ENCODE measurements around the gene CPNE6.
A peak's percentile ranks its signal among the peaks of the same experiment; 100 is the strongest.
"Not testable (repeated sequence)": the region's sequence is repeated elsewhere in the genome, so short reads cannot be mapped to it uniquely, and the experiment has no call there.

CPNE6 gene

DNA sequence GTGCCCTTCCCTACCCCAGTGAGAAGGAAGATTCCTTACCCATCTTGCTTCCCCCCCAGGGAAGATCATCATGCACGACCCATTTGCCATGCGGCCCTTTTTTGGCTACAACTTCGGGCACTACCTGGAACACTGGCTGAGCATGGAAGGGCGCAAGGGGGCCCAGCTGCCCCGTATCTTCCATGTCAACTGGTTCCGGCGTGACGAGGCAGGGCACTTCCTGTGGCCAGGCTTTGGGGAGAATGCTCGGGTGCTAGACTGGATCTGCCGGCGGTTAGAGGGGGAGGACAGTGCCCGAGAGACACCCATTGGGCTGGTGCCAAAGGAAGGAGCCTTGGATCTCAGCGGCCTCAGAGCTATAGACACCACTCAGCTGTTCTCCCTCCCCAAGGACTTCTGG, 32.1 kb downstream of the CPNE6 start:
- no peak overlapping the region for H3K9ac ChIP-seq (ENCODE audit: low read depth in 1 of 2, low read length in 2 of 2)
- no peaks in the 10 kb centered on the region for H3K9me3 ChIP-seq (ENCODE audit: control insufficient read depth in 2 of 2, low read length in 2 of 2)
- H3K36me3 ChIP-seq (ENCODE audit: control insufficient read depth in 2 of 2, insufficient read depth in 2 of 2, low read length in 2 of 2): peaks cover 39 to 46% of the 10 kb centered on the region in 2 donors
- H3K4me3 ChIP-seq (ENCODE audit: low read length in 2 of 2): no peak overlapping the region
- no peak overlapping the region for H3K27ac ChIP-seq (ENCODE audit: low read depth in 2 of 2, low read length in 2 of 2)
- no peaks in the 10 kb centered on the region for H3K27me3 ChIP-seq (ENCODE audit: control insufficient read depth in 2 of 2, insufficient read depth in 2 of 2, low read length in 2 of 2)
- no peaks in the 10 kb centered on the region for H3K4me1 ChIP-seq (ENCODE audit: control insufficient read depth in 2 of 2, insufficient read depth in 2 of 2, low read length in 2 of 2)

DNA sequence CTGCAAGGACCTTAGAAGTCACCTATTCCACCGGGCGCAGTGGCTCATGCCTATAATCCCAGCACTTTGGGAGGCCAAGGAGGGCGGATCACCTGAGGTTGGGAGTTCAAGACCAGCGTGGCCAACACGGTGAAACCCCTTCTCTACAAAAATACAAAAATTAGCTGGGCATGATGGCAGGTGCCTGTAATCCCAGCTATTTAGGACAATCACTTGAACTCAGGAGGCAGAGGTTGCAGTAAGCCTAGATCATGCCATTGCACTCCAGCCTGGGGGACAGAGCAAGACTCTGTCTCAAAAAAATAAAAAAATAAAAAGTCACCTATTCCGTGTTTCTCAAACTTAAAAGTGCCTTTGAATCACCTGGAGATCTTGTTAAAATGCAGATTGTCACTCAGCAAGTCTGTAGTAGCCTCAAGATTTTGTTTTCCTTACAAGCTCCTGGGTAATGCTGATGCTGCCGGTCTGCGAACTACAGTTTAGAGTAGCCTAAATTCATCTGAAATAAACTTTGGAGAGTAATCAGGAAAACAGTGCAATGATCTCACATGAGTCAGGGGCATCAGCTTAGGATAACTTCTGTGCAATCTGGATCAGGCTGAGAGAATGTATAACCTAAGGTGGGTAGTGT, 34.4 kb downstream of the CPNE6 start:
- H3K9me3 ChIP-seq (ENCODE audit: control insufficient read depth in 2 of 2, low read length in 2 of 2); H3K4me3 ChIP-seq (ENCODE audit: low read length in 2 of 2); H3K9ac ChIP-seq (ENCODE audit: low read depth in 1 of 2, low read length in 2 of 2); H3K27ac ChIP-seq (ENCODE audit: low read depth in 2 of 2, low read length in 2 of 2); H3K27me3 ChIP-seq (ENCODE audit: control insufficient read depth in 2 of 2, insufficient read depth in 2 of 2, low read length in 2 of 2): not testable (repeated sequence)
- H3K4me1 ChIP-seq (ENCODE audit: control insufficient read depth in 2 of 2, insufficient read depth in 2 of 2, low read length in 2 of 2): peaks cover 0 to 13% of the 10 kb centered on the region in 2 donors
- H3K36me3 ChIP-seq (ENCODE audit: control insufficient read depth in 2 of 2, insufficient read depth in 2 of 2, low read length in 2 of 2): peaks cover 21 to 25% of the 10 kb centered on the region in 2 donors

DNA sequence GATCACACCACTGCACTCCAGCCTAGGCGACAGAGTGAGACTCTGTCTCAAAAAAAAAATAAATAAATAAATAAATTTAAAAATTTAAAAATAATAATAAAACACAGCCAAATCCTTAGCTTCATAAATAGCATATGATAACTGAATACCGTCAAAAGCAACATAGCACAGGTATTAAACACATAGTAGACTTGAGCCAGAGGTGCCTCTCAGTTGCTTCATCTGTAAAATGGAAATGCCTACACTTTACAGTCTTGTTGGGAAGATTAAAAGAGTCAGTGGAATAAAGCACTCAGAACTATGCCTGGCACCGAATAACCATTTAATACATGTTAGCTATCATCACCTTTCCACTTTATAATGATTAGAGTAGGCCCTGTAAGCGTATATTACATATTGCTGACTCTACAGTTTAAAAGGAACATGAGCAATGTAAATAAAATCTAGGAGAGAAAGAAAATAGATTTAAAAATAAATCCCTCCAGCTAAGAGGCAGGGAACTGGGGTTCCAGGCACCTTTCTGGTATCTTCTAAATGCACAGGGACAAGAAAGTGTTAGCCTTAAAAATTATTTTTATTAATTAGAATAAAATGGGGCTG, 35.4 kb downstream of the CPNE6 start:
- H3K4me1 ChIP-seq (ENCODE audit: control insufficient read depth in 2 of 2, insufficient read depth in 2 of 2, low read length in 2 of 2): peaks cover 0 to 16% of the 10 kb centered on the region in 2 donors

DNA sequence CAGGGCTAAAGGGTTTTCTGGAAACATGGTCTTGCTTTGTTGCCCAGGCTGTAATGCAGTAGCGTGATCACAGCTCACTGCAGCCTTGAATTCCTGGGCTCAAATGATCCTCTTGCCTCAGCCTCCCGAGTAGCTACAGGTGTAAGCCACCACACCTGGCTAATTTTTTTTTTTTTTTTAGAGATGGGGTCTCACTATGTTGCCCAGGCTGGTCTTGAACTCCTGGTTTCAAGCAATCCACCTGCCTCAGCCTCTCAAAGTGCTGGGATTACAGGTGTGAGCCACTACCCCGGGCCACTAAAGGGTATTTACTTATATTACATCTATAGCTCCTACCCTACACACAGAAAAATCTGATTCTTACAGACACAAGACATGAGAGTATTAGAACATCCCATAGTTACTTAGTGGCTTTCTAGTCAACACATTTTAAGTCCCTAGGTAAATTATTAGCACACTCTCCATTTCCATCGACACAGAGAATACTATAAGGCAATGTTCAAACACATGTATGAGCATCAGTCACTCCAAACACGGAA, 37.0 kb downstream of the CPNE6 start:
- H3K4me3 ChIP-seq (ENCODE audit: low read length in 2 of 2): no peak overlapping the region
- H3K27me3 ChIP-seq (ENCODE audit: control insufficient read depth in 2 of 2, insufficient read depth in 2 of 2, low read length in 2 of 2): no peaks in the 10 kb centered on the region
- H3K36me3 ChIP-seq (ENCODE audit: control insufficient read depth in 2 of 2, insufficient read depth in 2 of 2, low read length in 2 of 2): peaks cover 4 to 6% of the 10 kb centered on the region in 2 donors
- H3K9ac ChIP-seq (ENCODE audit: low read depth in 1 of 2, low read length in 2 of 2): no peak overlapping the region
- no peaks in the 10 kb centered on the region for H3K9me3 ChIP-seq (ENCODE audit: control insufficient read depth in 2 of 2, low read length in 2 of 2)
- H3K27ac ChIP-seq (ENCODE audit: low read depth in 2 of 2, low read length in 2 of 2): peak overlapping the region; percentile 11 to 60
- H3K4me1 ChIP-seq (ENCODE audit: control insufficient read depth in 2 of 2, insufficient read depth in 2 of 2, low read length in 2 of 2): peaks cover 2 to 19% of the 10 kb centered on the region in 2 donors

More for the DNA sequence above, 35.4 kb downstream of the CPNE6 start:
- Histone ChIP-seq H3K27ac (ENCODE audit: low read depth in 2 of 2, low read length in 2 of 2) (no peak overlapping the region), H3K9ac (ENCODE audit: low read depth in 1 of 2, low read length in 2 of 2) (no peak overlapping the region), H3K4me3 (ENCODE audit: low read length in 2 of 2) (no peak overlapping the region), H3K9me3 (ENCODE audit: control insufficient read depth in 2 of 2, low read length in 2 of 2) (no peaks in the 10 kb centered on the region), H3K27me3 (ENCODE audit: control insufficient read depth in 2 of 2, insufficient read depth in 2 of 2, low read length in 2 of 2) (no peaks in the 10 kb centered on the region), H3K36me3 (ENCODE audit: control insufficient read depth in 2 of 2, insufficient read depth in 2 of 2, low read length in 2 of 2) (peaks cover 13 to 17% of the 10 kb centered on the region in 2 donors)

DNA sequence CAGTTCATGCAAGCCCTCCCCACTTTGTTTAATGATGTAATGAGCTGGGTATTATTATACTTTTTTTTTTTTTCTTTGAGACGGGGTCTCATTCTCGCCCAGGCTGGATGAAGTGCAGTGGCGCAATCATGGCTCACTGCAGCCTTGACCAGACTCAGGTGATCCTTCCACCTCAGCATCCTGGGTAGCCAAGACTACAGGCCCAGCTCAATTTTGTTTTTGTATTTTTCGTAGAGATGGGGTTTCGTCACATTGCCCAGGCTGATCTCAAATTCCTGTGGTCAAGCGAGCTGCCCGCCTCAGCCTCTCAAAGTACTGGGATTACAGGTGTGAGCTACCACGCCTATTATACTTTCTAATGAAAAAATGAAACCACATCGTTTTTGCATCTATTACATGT, 38.7 kb downstream of the CPNE6 start:
- H3K9ac ChIP-seq (ENCODE audit: low read depth in 1 of 2, low read length in 2 of 2): no peak overlapping the region
- no peaks in the 10 kb centered on the region for H3K27me3 ChIP-seq (ENCODE audit: control insufficient read depth in 2 of 2, insufficient read depth in 2 of 2, low read length in 2 of 2)
- H3K36me3 ChIP-seq (ENCODE audit: control insufficient read depth in 2 of 2, insufficient read depth in 2 of 2, low read length in 2 of 2): no peaks in the 10 kb centered on the region
- H3K4me3 ChIP-seq (ENCODE audit: low read length in 2 of 2): no peak overlapping the region
- peaks cover 5 to 21% of the 10 kb centered on the region in 2 donors for H3K4me1 ChIP-seq (ENCODE audit: control insufficient read depth in 2 of 2, insufficient read depth in 2 of 2, low read length in 2 of 2)
- no peak overlapping the region for H3K27ac ChIP-seq (ENCODE audit: low read depth in 2 of 2, low read length in 2 of 2)
- H3K9me3 ChIP-seq (ENCODE audit: control insufficient read depth in 2 of 2, low read length in 2 of 2): no peaks in the 10 kb centered on the region

DNA sequence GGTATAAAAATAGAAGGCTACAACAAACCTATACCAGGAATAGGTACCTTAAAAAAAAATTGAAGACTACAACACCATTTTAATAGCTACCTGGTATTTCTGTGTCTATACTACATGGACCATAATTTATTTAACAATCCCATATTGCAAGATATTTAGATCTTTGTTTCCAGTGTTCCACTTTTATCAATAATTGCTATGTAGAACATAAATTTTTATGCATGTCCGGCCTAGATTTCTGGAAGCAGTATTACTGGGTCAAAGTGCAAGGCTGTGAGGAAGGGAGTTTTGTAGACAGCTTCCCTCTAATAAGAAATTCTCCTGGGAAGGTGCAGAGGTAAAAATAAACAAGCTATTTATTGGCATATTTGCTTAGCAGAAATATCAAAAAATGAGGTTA, 39.2 kb downstream of the CPNE6 start:
- Histone ChIP-seq H3K4me3 (ENCODE audit: low read length in 2 of 2) (no peak overlapping the region), H3K27ac (ENCODE audit: low read depth in 2 of 2, low read length in 2 of 2) (peak overlapping the region; percentile 9 to 18), H3K27me3 (ENCODE audit: control insufficient read depth in 2 of 2, insufficient read depth in 2 of 2, low read length in 2 of 2) (no peaks in the 10 kb centered on the region), H3K9me3 (ENCODE audit: control insufficient read depth in 2 of 2, low read length in 2 of 2) (no peaks in the 10 kb centered on the region), H3K9ac (ENCODE audit: low read depth in 1 of 2, low read length in 2 of 2) (no peak overlapping the region), H3K4me1 (ENCODE audit: control insufficient read depth in 2 of 2, insufficient read depth in 2 of 2, low read length in 2 of 2) (peaks cover 6 to 21% of the 10 kb centered on the region in 2 donors), H3K36me3 (ENCODE audit: control insufficient read depth in 2 of 2, insufficient read depth in 2 of 2, low read length in 2 of 2) (no peaks in the 10 kb centered on the region)

DNA sequence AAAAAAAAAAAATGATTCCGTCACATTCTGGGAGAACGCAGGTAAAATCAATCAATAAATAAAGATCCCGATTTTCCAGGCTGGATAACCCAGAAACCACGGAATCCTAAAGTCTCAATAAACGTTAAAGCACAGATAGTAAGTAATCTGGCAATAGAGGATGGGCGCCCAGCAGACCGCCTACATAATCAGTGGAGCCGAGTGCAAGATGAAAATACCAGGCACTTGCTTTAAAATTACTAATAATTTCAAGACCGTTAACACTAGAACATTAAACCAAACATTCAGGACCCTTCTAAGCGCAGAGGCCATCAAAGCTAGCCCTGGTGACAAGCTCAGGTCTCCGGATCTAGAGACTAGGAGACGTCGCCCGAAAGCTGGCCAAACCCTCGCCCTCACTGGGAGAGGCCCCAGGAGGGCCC, 42.0 kb downstream of the CPNE6 start:
- H3K4me3 ChIP-seq (ENCODE audit: low read length in 2 of 2): peak overlapping the region; percentile 78 to 95
- peaks cover 18 to 32% of the 10 kb centered on the region in 2 donors for H3K4me1 ChIP-seq (ENCODE audit: control insufficient read depth in 2 of 2, insufficient read depth in 2 of 2, low read length in 2 of 2)
- no peaks in the 10 kb centered on the region for H3K27me3 ChIP-seq (ENCODE audit: control insufficient read depth in 2 of 2, insufficient read depth in 2 of 2, low read length in 2 of 2)
- H3K27ac ChIP-seq (ENCODE audit: low read depth in 2 of 2, low read length in 2 of 2): peak overlapping the region; percentile 99 to 100
- H3K9ac ChIP-seq (ENCODE audit: low read depth in 1 of 2, low read length in 2 of 2): peak overlapping the region; percentile 93 to 97
- H3K9me3 ChIP-seq (ENCODE audit: control insufficient read depth in 2 of 2, low read length in 2 of 2): no peaks in the 10 kb centered on the region
- peaks cover 10 to 17% of the 10 kb centered on the region in 2 donors for H3K36me3 ChIP-seq (ENCODE audit: control insufficient read depth in 2 of 2, insufficient read depth in 2 of 2, low read length in 2 of 2)

DNA sequence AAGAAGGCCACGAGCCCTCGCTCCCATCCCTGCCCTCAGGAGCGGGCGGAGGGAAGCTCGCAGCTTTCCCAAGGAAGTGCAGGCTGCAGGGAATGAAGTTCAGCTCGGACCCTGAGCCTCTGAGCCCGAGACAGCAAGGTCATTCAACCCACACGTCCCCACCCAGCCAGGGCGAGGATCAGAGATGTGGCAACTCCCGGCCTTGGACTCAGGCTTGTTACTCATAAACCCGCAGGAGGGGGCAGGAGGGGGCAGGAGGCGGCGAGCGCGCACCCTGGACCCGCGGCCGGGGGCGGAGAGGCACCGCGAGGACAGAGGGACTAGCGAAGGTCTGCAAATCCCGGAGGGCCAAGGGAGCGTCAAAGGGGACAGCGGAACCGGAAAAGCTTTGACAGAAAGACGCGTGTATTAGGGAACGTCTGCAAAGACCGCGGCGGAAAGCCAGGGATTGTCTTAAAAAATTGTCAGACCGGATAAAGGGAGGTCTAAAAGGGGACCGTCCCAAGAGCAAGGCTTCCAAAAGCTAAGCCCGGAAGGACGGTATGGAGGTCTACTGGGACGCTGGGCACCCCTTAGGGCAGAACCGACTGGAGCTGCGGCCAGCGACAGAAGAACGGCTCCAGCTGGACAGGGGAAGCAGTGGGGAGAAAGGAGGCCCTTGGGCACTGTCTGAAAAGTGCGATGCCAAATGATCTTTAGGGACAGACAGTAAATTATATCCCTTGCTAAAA, 42.6 kb downstream of the CPNE6 start:
- H3K27ac ChIP-seq (ENCODE audit: low read depth in 2 of 2, low read length in 2 of 2): peak overlapping the region; percentile 99 to 100
- peak overlapping the region; percentile 78 to 95 for H3K4me3 ChIP-seq (ENCODE audit: low read length in 2 of 2)
- peaks cover 18 to 30% of the 10 kb centered on the region in 2 donors for H3K4me1 ChIP-seq (ENCODE audit: control insufficient read depth in 2 of 2, insufficient read depth in 2 of 2, low read length in 2 of 2)
- peak overlapping the region; percentile 93 to 97 for H3K9ac ChIP-seq (ENCODE audit: low read depth in 1 of 2, low read length in 2 of 2)
- no peaks in the 10 kb centered on the region for H3K27me3 ChIP-seq (ENCODE audit: control insufficient read depth in 2 of 2, insufficient read depth in 2 of 2, low read length in 2 of 2)
- H3K36me3 ChIP-seq (ENCODE audit: control insufficient read depth in 2 of 2, insufficient read depth in 2 of 2, low read length in 2 of 2): peaks cover 16 to 23% of the 10 kb centered on the region in 2 donors
- H3K9me3 ChIP-seq (ENCODE audit: control insufficient read depth in 2 of 2, low read length in 2 of 2): no peaks in the 10 kb centered on the region

DNA sequence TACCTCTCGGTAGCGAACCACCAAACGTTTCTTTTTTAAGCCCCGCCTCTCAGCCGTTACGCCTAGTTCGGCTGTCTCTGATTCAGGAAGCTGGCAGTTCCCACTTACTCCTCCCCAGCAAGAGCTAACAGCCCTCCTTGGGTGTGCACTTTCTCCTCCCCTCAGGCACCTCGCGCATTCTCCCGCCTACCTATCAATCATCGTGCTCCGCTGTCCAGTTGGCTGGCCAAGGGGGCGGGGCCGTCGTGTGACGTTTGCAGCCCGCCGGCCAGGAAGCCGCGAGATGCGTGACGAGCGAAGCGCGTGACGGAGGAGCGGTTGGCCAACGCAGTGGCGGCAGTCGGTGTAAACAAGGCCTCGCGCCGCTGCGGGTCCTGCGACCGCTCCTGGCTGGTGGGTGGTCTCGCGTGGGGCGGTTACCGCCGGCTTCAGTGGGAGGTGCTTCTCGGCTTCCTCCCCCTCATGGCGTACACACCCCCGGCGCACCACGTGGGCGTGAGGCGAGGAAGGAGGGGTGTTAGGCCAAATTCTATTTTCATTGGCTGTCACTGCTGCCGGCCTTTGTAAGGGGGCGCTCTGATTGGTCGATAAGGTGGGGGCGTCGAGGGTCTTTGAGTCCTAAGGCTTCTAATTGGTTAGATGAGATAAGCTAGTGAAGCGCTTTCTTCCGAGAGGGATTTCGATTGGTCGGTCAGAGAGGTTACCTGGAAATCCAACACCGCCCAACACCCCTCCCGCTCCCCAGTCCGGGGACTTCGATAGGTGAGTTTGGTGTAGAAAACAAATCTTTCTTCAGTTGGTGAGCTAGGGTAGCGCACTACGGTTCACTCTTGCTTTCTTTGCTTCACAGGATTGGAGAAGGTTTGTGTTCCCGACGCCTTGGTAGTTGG, 43.4 kb downstream of the CPNE6 start, which contains the start of the genes DCAF11 and NRL:
Gene DCAF11 (plus strand): TSS at position 246 of the 890 bp plus-strand sequence. CDS start 818 bp downstream, outside the sequence.
Gene NRL (minus strand): TSS at position 418 of the 890 bp plus-strand sequence. CDS start 32,101 bp downstream, outside the sequence.
- Histone ChIP-seq H3K9ac (ENCODE audit: low read depth in 1 of 2, low read length in 2 of 2) (peak within 1 kb of the TSS; percentile 93 to 97), H3K27ac (ENCODE audit: low read depth in 2 of 2, low read length in 2 of 2) (peak within 1 kb of the TSS; percentile 99 to 100), H3K36me3 (ENCODE audit: control insufficient read depth in 2 of 2, insufficient read depth in 2 of 2, low read length in 2 of 2) (peaks cover 24 to 31% of the 10 kb centered on the region in 2 donors), H3K27me3 (ENCODE audit: control insufficient read depth in 2 of 2, insufficient read depth in 2 of 2, low read length in 2 of 2) (no peaks in the 10 kb centered on the region), H3K9me3 (ENCODE audit: control insufficient read depth in 2 of 2, low read length in 2 of 2) (no peaks in the 10 kb centered on the region), H3K4me3 (ENCODE audit: low read length in 2 of 2) (peak within 1 kb of the TSS; percentile 78 to 95), H3K4me1 (ENCODE audit: control insufficient read depth in 2 of 2, insufficient read depth in 2 of 2, low read length in 2 of 2) (peaks cover 18 to 26% of the 10 kb centered on the region in 2 donors)
